DOHH2 (cell line): Measurements from ENCODE around the gene RABGAP1L.

ENCODE experiments used
- H3F3A ChIP-seq: fragments of 200-600 bp; sonication (generic), shearing (Covaris generic); 2 replicates; pipeline ENCODE4 v1.6.0; 2016; ENCODE audit warnings: antibody characterized with exemption, mild to moderate bottlenecking; ENCODE audit not compliant: control insufficient read depth, insufficient read depth
- H3K27ac ChIP-seq: fragments of 200-600 bp; sonication (generic); 2 replicates; pipeline ENCODE4 v1.5.1; 2014; ENCODE audit warnings: low read depth, mild to moderate bottlenecking, low read length, moderate library complexity
- H3K27me3 ChIP-seq: fragments of 200-600 bp; sonication (generic); 2 replicates; pipeline ENCODE4 v1.6.1; 2014; ENCODE audit warnings: mild to moderate bottlenecking, low read length, mixed read lengths; ENCODE audit not compliant: control insufficient read depth
- H3K36me3 ChIP-seq: fragments of 200-600 bp; sonication (generic); 2 replicates; pipeline ENCODE4 v1.6.1; 2014; ENCODE audit warnings: mild to moderate bottlenecking, low read length, moderate library complexity, mixed read lengths; ENCODE audit not compliant: control insufficient read depth
- H3K4me1 ChIP-seq: fragments of 200-600 bp; sonication (generic); 2 replicates; pipeline ENCODE4 v1.6.1; 2014; ENCODE audit warnings: mild to moderate bottlenecking, low read length, mixed read lengths; ENCODE audit not compliant: control insufficient read depth
- H3K4me2 ChIP-seq: fragments of 200-600 bp; sonication (generic); 2 replicates; pipeline ENCODE4 v1.6.0; 2014; ENCODE audit warnings: mild to moderate bottlenecking, low read length, moderate library complexity
- H3K4me3 ChIP-seq: fragments of 200-600 bp; sonication (generic); 2 replicates; pipeline ENCODE4 v1.5.1; 2014; ENCODE audit warnings: mild to moderate bottlenecking, low read length, mixed read lengths
- H3K79me2 ChIP-seq: fragments of 200-600 bp; sonication (generic); 2 replicates; pipeline ENCODE4 v1.6.1; 2014; ENCODE audit warnings: mild to moderate bottlenecking, low read length, mixed read lengths; ENCODE audit not compliant: control insufficient read depth
- H3K9me2 ChIP-seq: fragments of 200-600 bp; sonication (generic); replicated peaks from 2 replicates; pipeline ENCODE4 v1.6.1; 2014; ENCODE audit warnings: mild to moderate bottlenecking, low read length, mixed read lengths; ENCODE audit not compliant: control insufficient read depth
- H3K9me3 ChIP-seq: fragments of 200-600 bp; sonication (generic); 2 replicates; pipeline ENCODE4 v1.6.1; 2014; ENCODE audit warnings: antibody characterized with exemption, low read length, mixed read lengths; ENCODE audit not compliant: control insufficient read depth, insufficient read depth
- H4K20me1 ChIP-seq: fragments of 200-600 bp; sonication (generic); 2 replicates; pipeline ENCODE4 v1.6.0; 2014; ENCODE audit warnings: low read depth, mild to moderate bottlenecking, antibody characterized with exemption, low read length, moderate library complexity; ENCODE audit not compliant: control insufficient read depth, insufficient read depth
- EZH2phosphoT487 ChIP-seq: fragments of 200-600 bp; sonication (generic); IDR thresholded peaks from 2 replicates; pipeline ENCODE4 v1.6.1; 2017; ENCODE audit warnings: borderline replicate concordance, mild to moderate bottlenecking, antibody characterized with exemption, low read length, moderate library complexity, mixed read lengths
- TF ChIP-seq, protein P1 (sequence below): fragments of 200-600 bp; sonication (generic); IDR thresholded peaks from one replicate; pipeline ENCODE4 v1.5.1; 2014; ENCODE audit warnings: antibody characterized with exemption, mild to moderate bottlenecking, low read depth, low read length; ENCODE audit not compliant: poor library complexity, severe bottlenecking

RABGAP1L gene

DNA sequence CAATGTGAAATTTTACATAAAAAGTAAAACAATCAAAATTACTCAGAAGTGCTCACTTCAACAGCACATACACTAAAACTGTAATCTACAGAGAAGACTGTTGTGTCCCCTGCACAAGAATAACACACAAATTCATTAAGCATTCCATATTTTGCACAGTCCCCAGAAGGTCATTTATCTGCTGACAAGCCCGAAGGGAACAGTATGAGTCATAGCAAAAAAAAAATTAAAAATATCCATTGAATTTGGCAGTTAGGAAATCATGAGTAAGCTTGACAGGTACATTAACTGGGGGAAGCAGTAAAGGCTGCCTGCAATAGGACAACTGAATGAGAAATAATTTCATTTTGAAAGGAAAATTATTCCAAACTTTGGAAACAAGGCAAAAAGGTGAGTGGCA, 837.2 kb downstream of the RABGAP1L start:
- TF ChIP-seq, protein P1, sequence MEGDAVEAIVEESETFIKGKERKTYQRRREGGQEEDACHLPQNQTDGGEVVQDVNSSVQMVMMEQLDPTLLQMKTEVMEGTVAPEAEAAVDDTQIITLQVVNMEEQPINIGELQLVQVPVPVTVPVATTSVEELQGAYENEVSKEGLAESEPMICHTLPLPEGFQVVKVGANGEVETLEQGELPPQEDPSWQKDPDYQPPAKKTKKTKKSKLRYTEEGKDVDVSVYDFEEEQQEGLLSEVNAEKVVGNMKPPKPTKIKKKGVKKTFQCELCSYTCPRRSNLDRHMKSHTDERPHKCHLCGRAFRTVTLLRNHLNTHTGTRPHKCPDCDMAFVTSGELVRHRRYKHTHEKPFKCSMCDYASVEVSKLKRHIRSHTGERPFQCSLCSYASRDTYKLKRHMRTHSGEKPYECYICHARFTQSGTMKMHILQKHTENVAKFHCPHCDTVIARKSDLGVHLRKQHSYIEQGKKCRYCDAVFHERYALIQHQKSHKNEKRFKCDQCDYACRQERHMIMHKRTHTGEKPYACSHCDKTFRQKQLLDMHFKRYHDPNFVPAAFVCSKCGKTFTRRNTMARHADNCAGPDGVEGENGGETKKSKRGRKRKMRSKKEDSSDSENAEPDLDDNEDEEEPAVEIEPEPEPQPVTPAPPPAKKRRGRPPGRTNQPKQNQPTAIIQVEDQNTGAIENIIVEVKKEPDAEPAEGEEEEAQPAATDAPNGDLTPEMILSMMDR, result no peak
- TF ChIP-seq EZH2phosphoT487, result no peak
- Histone ChIP-seq H3K4me2 (no peak overlapping the region), H3K27ac (no peak overlapping the region), H3K4me3 (no peak overlapping the region), H3K79me2 (peaks cover 50% of the 10 kb centered on the region), H3K36me3 (peaks cover 67% of the 10 kb centered on the region), H3K9me2 (no peaks in the 10 kb centered on the region), H3K27me3 (no peaks in the 10 kb centered on the region), H4K20me1 (peaks cover 4% of the 10 kb centered on the region; the same call in 1 of the 2 replicates), H3F3A (peaks cover 15% of the 10 kb centered on the region), H3K9me3 (no peaks in the 10 kb centered on the region), H3K4me1 (peaks cover 28% of the 10 kb centered on the region)

DNA sequence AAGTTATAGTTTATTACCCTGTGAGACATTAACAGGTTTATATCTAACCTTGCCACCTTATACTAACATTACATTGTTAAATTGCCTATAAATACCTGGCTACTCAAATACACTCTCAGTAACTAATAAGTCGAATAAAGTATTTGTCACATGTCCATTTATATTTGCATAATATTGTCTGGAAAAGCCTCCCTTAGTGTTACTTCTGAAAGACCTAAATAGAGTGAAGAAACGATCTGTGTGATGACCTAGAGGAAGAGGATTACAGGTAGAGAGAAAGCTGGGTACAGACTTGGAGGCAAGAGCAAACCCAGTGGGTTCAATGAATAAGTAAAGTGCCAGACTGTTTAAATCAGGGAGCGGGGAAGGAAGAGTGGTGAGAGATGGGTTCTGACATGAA, 837.7 kb downstream of the RABGAP1L start:
- H3K79me2 ChIP-seq, result peaks cover 56% of the 10 kb centered on the region
- H3K9me3 ChIP-seq, result no peaks in the 10 kb centered on the region
- no peaks in the 10 kb centered on the region for H3K27me3 ChIP-seq
- no peak for TF ChIP-seq EZH2phosphoT487
- TF ChIP-seq, protein P1, result no peak
- peaks cover 10% of the 10 kb centered on the region; the same call in 1 of the 2 replicates for H4K20me1 ChIP-seq
- no peak overlapping the region for H3K4me2 ChIP-seq
- no peak overlapping the region for H3K27ac ChIP-seq
- H3K4me1 ChIP-seq, result peaks cover 33% of the 10 kb centered on the region
- H3K9me2 ChIP-seq, result no peaks in the 10 kb centered on the region
- H3F3A ChIP-seq, result peaks cover 15% of the 10 kb centered on the region
- H3K36me3 ChIP-seq, result peaks cover 68% of the 10 kb centered on the region
- no peak overlapping the region for H3K4me3 ChIP-seq

DNA sequence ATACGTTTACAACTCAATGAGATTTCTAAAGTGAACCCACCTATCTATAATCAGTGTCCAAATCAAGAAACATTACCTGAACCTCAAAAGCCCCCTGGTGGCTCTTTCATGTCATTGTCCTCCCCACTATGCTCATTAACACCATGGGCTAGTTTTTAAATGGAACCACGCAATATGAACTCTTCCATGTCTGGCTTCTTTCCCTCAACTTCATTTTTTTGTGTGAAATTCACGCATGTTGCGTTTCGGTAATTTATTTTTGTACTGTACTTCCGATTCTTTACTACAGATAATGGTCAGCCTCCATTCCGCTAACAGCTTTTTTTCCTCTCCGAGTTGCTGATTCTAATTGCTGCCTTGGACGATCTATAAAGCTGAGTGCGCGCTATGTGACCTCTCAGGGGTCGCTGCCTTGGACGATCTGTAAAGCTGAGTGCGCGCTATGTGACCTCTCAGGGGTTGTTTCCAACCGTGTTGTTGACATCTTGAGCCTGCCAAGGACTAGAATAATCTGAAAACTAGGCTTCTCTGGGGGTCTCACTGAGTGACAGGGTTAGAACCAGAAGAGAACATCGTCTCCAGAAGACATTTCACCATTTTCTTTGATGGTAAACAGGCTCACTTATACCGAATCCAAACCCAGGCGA, 839.4 kb downstream of the RABGAP1L start:
- H3K27me3 ChIP-seq, result no peaks in the 10 kb centered on the region
- H3F3A ChIP-seq, result peaks cover 13% of the 10 kb centered on the region
- peak overlapping the region; percentile 93 for H3K4me3 ChIP-seq
- peaks cover 18% of the 10 kb centered on the region; the same call in 1 of the 2 replicates for H4K20me1 ChIP-seq
- H3K36me3 ChIP-seq, result peaks cover 64% of the 10 kb centered on the region
- H3K9me3 ChIP-seq, result no peaks in the 10 kb centered on the region
- H3K4me1 ChIP-seq, result peaks cover 49% of the 10 kb centered on the region
- peaks cover 73% of the 10 kb centered on the region for H3K79me2 ChIP-seq
- TF ChIP-seq, protein P1, result peak; percentile 81
- TF ChIP-seq EZH2phosphoT487, result no peak
- H3K27ac ChIP-seq, result peak overlapping the region; percentile 94
- no peaks in the 10 kb centered on the region for H3K9me2 ChIP-seq
- H3K4me2 ChIP-seq, result peak overlapping the region; percentile 85
